T-helper 2 cell (primary cell): Measurements from ENCODE around the gene NFIB.

Experiments
- DNase-seq, 5 experiments: peaks; one replicate each; pipeline versions ENCODE4 v3.0.0 to v3.0.0-alpha.2; 2012 to 2022

The NFIB gene

DNA sequence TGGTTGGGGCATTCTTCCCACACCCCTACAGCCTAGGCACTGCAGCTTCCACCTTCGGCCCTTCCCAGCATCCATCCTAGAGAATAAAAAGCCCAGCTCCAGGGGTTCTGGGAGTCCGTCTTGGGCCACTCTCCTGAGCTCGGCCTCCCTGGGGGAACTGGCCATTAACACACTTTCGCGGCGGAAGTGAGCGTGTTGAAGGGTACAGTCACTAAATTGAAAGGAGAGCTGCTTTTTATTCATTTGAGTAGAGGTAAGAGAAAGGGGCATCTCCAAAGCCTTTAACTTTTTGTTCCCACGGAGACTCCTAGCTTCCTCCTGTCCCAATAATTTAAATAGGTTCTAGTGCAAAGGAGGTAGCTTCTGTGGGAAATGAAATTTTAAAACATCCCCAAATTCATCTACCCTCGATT is 31.0 kb upstream of the NFIB start:
- no peak for DNase-seq

DNA sequence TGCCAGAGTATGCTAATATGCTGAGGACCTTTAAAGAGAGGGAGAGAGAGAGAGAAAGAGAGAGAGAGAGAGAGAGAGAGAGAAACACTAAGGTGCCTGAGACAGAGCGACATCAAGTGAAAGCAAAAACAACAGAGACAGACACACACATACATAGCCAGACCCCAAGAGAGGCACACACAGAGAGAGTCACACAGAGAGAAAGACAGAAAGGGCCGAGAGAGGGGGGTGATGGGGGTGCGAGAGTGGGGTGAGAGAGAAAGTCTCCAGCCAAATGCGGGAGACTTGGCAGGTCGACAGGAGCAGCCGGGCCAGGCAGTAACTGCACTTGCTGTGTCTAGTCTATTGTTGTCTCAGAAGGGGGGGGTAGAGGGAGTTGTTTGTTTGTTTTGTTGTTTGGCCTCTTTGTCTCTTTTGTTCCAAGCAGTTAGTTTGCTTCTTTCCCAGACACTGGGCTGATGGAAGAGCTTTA is 30.1 kb upstream of the NFIB start:
- no peak for DNase-seq

- DNase-seq: no peak
Observed at GRCh38 chr9:14343261-14344031, 29.5 kb upstream of the NFIB start.

GRCh38 chr9:14342736-14343135 is 28.8 kb upstream of the NFIB start:
- no peak for DNase-seq

- no peak for DNase-seq
Observed at GRCh38 chr9:14341437-14342122, 27.6 kb upstream of the NFIB start.

DNA sequence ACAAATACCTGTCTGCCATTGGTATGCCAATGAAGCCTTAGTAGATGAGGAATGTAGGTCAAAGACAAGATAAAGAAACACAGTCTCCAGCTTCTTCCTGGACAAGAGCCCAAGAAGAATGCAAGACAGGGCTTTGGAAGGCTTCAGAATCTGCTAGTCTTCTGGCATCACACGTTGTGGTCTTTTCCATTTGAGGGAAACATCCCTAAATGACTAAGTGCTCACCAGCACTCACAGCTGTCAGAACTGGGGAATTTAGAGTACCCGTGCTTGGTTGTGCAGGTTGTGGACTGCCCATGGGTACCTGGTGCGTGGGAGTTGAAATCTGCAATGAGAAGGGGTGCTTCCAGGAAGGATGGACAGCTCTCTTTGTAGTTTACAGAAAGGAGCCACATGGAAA is 27.1 kb upstream of the NFIB start:
- no peak for DNase-seq

GRCh38 chr9:14340219-14340873 is 26.4 kb upstream of the NFIB start:
- no peak for DNase-seq

DNA sequence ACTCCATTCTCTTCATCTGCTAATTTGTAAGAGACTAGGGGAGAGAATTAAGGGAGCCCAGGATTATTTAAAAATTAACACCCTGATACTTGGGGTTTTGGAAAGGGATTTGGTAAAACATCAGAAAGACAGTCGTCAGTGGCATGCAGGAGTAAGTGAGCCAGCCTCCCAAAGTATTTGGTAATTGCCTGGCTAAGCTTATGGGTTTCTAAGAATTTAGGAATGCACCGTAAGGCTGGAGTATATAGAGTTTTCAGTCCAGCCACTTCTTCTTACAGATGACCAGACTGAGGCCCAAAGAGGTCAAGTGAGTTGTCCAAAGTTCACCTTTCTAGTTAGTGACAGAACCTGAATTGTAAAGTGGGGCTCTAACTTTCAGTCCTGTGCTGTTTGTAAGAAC is 25.8 kb upstream of the NFIB start:
- DNase-seq: no peak

DNA sequence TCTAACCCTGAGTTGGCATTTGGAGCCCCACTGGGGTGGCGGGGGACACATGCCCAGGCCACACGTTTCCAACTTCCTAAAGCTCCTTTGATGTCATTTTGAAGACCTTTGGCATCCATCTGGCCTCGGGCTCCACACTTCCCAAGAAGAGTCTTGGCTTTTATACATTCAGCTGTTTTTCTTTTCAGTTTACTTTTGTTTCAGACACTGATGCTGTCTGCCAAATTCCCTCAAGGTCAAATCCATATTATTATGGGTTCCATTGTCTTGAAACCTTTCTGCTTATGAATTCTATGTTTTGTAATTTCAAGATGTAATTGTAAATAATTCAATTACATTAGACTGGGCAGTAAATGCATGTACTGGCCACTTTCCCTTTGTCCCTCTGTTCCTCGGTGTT is 23.7 kb upstream of the NFIB start:
- DNase-seq: no peak

- no peak for DNase-seq
Observed at GRCh38 chr9:14336244-14336643, 22.3 kb upstream of the NFIB start.

GRCh38 chr9:14331120-14331519 is 17.2 kb upstream of the NFIB start:
- no peak for DNase-seq

GRCh38 chr9:14327036-14327435 is 13.1 kb upstream of the NFIB start:
- DNase-seq: no peak

DNA sequence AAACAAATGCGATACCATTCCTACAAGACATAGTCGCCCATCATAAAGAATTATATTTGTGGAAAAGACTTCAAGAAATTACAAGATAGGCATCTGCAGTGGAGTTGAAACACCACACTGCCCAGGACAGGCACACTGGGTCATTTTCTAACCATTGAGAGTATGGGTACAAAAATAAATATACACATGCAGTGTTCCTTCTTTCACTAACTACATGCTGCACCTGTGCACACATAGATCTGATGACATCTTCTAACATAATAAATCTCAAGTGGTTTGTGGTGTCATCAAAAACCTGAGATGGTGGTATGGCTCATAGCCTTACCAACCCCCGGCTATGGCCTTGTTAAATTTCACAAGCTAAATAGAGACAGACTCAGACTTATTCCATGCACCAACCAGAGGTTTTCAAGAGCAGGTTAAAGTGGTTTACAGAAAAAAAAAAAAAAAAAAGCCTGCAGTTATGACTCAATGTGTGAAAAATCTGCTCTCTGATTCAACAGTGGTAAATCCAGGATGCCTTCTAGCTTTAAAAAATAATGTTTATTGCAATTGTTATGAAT is 12.4 kb upstream of the NFIB start:
- peak in 2 of 5 experiments; percentile 32 to 78 for DNase-seq

- DNase-seq: no peak
Observed at GRCh38 chr9:14325147-14325546, 11.2 kb upstream of the NFIB start.

GRCh38 chr9:14323985-14324650 is 10.2 kb upstream of the NFIB start:
- DNase-seq: no peak

- no peak for DNase-seq
Observed at GRCh38 chr9:14323083-14323971, 9.4 kb upstream of the NFIB start.

DNA sequence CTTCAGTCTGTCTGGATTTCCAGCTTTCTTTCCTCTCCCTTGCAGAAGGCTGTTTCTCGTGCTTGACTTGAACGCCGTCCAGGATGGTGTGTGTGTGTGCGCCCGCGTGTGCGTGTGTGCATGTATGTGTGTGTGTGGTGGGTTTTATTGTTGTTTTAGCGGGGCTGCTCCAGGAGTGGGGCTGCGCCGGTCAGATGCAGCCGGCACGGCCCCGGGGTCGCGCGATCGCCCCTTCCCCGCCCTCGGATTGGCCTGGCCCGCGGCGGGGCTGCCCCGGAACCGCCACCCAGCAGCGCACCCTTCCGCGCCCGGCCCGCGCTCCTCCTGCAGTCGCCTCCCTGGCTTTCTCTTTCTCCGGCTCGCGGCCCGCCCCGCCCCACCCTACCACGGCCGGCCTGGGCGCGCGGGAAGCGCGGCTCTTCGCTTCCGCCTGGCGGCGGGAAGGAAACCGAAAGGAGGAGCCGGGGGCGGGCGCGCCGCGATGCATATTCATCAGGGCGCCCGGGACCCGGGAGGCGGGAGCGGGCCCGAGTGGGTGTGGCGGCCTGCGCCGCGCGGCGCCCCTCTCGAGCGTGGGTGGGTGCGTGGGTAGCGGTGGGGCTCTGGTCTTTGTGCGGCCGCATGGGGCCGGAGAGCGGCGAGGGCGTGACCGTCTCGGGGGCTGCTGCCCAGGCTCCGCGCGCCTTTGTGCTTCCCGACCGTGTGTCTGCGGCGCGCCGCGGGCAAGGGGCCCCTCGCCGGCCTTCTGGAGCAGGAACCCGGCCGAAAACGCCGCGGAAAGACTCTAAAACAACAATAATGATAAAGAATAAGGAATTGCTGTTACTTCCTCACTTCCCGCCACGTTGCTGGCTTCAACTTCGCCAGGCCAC is 8.5 kb upstream of the NFIB start:
- DNase-seq: peak; percentile 33 to 81 (median 55)

- DNase-seq: no peak
Observed at GRCh38 chr9:14321517-14322130, 7.7 kb upstream of the NFIB start.

- DNase-seq: no peak
Observed at GRCh38 chr9:14320271-14321181, 6.6 kb upstream of the NFIB start.
